Fibroblast of villous mesenchyme (primary cell): ENCODE measurements around the gene VMO1. TPM values are rescaled to one million over a fixed set of nuclear protein-coding genes. Genes with fewer than 3 reads are reported as not detected.

ENCODE experiments used
- DNase-seq: peaks from one replicate; pipeline ENCODE4 v3.0.0-alpha.2; 2010; ENCODE audit warnings: low read depth
- H3K4me3 ChIP-seq: 2 replicates; pipeline ENCODE4 v1.5.1; 2011; ENCODE audit warnings: low read depth, mild to moderate bottlenecking, low read length
- CTCF ChIP-seq: IDR thresholded peaks from 2 replicates; pipeline ENCODE4 v1.5.1; 2012; ENCODE audit warnings: low read depth, mild to moderate bottlenecking, low read length; ENCODE audit not compliant: insufficient read depth
- total RNA-seq: library from RNA; depleted of rRNA; stranded (reverse); fragments of >200 nt; gene quantifications from 2 replicates; pipeline ENCODE4 v1.2.3, GENCODE V29; 2012

The VMO1 gene
- total RNA-seq, 1 donor = not detected

GRCh38 chr17:4802228-4802627 lies 16.1 kb upstream of the VMO1 start, which contains the start of gene C17orf114:
Gene C17orf114 (minus strand): TSS chr17:4802328.
- no peak within 1 kb of the TSS for H3K4me3 ChIP-seq
- DNase-seq = no peak
- TF ChIP-seq CTCF = no peak

- H3K4me3 ChIP-seq = no peak overlapping the region
- DNase-seq = no peak
- no peak for TF ChIP-seq CTCF
These were observed 14.5 kb upstream of the VMO1 start for GRCh38 chr17:4800462-4801196.

GRCh38 chr17:4796552-4796920 lies 10.4 kb upstream of the VMO1 start:
- peak; percentile 41 for DNase-seq
- no peak for TF ChIP-seq CTCF

GRCh38 chr17:4795168-4795567 lies 9.0 kb upstream of the VMO1 start:
- no peak for TF ChIP-seq CTCF
- no peak for DNase-seq
- no peak overlapping the region for H3K4me3 ChIP-seq

More at GRCh38 chr17:4796552-4796920, 10.4 kb upstream of the VMO1 start:
- H3K4me3 ChIP-seq = peak overlapping the region; percentile 97

- TF ChIP-seq CTCF = no peak
- no peak for DNase-seq
- H3K4me3 ChIP-seq = peak overlapping the region; percentile 72
These were observed 4.5 kb upstream of the VMO1 start for GRCh38 chr17:4790705-4791088.

GRCh38 chr17:4789951-4790704 lies 4.0 kb upstream of the VMO1 start:
- TF ChIP-seq CTCF = peak; percentile 66
- peak; percentile 93 for DNase-seq
- peak overlapping the region; percentile 72 for H3K4me3 ChIP-seq
